Activated CD4-positive, alpha-beta T cell treated with anti-CD3 and anti-CD28 coated beads for 1 hour (primary cell): ENCODE measurements around the gene TBC1D4.

ENCODE experiments used
- DNase-seq: peaks from one replicate; pipeline ENCODE4 v3.0.0-alpha.2; 2020

Gene TBC1D4

GRCh38 chr13:75383064-75383715 lies 98.8 kb downstream of the TBC1D4 start:
- DNase-seq: no peak

GRCh38 chr13:75378301-75378700 lies 103.7 kb downstream of the TBC1D4 start:
- DNase-seq: no peak

- no peak for DNase-seq
Measured at GRCh38 chr13:75376792-75377402, 105.1 kb downstream of the TBC1D4 start.

- no peak for DNase-seq
Measured at GRCh38 chr13:75375329-75375728, 106.6 kb downstream of the TBC1D4 start.

DNA sequence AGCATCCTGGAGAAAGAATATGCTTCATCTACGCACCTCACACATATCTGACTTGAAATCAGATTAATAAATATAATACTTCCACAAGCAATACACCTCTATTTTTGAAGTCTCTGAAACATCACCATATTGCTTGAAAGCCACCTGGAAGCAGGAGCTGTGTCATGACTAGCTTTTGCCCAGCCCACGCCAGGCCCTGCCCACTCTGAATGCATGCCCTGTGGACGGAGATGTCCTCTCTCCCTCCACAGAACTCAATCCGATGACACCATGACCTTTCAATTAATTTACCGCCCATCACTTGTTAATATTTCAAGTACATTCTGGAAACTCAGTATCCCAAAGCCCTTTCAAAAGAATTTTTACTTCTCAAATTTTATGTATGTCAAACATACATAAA lies 108.0 kb downstream of the TBC1D4 start:
- no peak for DNase-seq

DNA sequence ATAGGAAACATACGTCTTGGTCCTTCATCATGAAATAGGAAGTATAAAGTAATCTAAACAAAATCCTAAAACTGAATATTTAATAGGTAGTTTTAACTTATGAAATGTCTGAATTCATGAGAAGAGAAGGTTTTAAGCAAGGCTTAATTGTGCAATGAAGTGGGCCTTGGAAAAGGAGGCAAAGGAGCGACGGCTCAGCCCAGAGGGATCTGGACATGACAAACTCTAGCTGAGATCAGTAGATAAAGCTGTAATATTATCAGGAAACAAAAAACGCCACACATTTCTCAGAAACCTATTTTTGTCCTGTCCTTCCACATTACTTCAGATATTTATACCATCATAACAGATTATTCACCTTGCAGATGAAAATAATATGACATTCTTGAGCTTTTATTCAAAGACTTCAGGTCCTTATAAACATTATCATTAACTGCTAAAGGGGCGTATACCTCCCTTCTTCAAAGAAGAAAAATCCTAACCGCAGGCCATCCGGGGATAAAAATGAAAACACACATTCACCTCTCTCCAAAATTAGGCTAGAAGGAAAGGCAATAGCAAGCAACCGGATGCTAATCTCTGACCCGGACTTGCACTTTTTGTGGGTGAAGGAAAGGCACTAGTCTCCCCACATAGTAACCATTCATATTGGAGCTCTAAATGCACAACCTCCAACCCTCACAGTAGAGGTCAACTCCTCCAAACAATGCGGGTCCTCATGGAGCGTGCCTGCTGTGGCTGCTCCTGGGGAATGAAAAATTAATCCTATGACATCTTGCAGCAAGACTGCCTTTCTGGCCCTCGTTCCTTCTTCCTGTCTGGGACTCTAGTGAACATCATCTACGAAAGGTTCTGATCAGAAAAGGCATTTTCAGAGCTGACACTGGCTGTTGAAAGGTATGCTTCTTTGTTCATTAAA lies 108.8 kb downstream of the TBC1D4 start:
- DNase-seq: no peak

DNA sequence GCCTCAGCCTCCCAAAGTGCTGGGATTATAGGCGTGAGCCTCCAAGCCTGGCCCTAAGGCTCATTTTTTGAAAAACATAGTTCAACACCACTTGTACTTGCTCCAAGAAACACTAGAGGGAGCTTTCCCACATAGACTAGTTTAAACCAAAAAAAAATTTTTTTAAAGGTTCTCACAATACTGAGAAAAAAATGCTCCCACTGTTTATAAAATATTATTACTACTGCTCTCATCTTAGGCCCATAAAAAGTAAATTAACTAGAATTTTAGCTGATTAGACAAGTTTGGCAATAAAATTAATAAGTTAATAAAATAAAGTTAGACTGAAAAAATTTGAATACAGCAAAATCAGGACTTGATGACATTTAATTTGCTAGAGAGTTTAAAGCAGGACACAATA lies 109.5 kb downstream of the TBC1D4 start:
- DNase-seq: no peak

DNA sequence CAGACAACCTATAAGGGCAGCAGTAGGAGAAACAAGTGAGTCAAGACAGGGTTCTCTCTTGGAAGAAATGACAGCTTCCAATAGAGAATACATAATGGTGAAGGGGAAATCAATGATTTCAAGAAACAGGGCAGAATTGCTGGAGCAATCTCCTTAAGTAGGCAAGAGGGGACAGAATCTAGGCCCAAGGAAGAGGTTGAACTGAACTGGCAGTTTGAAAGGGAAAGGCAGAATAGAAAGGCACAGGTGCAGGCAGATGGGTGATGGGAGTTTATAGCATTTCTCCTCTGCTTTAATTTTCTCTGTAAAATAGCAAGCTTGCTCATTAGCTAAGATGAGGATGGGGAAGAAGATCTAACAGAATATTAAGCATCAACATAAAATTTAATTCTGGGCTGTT lies 110.8 kb downstream of the TBC1D4 start:
- no peak for DNase-seq

- no peak for DNase-seq
Measured at GRCh38 chr13:75370774-75371173, 111.2 kb downstream of the TBC1D4 start.

- no peak for DNase-seq
Measured at GRCh38 chr13:75369981-75370380, 112.0 kb downstream of the TBC1D4 start.

GRCh38 chr13:75368167-75368566 lies 113.8 kb downstream of the TBC1D4 start:
- DNase-seq: no peak

- DNase-seq: no peak
Measured at GRCh38 chr13:75366380-75367280, 115.3 kb downstream of the TBC1D4 start.

- no peak for DNase-seq
Measured at GRCh38 chr13:75365724-75366173, 116.2 kb downstream of the TBC1D4 start.

DNA sequence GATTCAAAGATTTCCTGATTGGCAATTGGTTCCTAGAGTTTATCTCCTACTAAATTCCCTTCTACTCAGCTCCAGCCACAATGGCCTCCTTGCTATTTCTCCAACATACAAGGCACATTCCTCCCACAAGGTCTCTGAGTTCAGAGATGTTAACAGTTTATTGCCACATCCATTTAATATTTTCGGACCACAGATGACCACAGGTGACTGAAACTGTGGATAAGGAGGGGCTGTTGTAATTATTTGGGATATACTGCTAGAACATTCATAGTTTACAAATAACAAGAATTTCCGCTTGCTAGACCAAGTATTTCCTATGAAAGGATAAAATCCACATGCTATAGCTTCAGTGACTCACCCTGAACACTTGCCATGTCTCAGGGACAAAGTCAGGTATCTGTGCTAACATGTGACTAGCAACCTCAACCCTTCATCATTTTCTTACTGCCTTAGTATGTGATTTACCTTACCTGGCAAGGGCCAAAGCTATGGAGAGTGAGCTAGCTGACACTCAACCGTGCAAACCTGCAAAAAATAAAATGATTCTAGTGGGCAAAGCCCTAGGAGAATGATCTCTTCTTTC lies 117.7 kb downstream of the TBC1D4 start:
- DNase-seq: no peak

DNA sequence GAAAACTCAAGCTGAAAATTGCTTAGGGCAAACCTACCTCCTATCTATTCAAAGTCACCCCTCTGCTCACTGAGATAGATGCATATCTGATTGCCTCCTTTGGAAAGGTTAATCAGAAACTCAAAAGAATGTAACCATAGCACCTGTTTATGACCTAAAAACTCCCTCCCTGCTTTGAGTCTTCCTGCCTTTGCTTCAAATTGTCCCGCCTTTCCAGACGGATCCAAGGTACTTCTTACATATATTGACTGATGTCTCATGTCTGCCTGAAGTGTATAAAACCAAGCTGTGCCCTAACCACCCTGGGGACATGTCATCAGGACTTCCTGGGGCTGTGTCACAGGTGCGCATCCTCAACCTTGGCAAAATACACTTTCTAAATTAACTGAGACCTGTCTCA lies 118.6 kb downstream of the TBC1D4 start:
- DNase-seq: no peak

DNA sequence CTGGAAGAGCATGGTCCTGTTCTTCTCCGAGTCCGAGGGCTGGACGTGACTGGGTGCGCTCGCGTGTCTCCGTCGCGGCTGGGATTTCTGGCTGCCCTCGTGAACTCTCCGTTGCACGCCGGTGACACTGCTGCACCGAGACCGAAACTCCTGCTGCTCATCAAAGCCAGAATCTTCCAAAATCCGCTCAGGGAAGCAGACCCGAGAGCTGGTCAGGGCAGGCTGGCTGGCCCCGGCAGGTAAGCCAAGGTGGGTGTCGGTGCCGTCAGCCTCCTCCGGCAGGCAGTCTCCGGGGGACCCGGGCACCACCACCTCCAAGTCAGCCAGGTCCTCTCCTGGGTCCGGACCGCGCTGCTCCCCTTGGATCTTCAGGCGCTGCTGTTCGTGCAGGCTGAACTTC lies 119.9 kb downstream of the TBC1D4 start:
- no peak for DNase-seq

DNA sequence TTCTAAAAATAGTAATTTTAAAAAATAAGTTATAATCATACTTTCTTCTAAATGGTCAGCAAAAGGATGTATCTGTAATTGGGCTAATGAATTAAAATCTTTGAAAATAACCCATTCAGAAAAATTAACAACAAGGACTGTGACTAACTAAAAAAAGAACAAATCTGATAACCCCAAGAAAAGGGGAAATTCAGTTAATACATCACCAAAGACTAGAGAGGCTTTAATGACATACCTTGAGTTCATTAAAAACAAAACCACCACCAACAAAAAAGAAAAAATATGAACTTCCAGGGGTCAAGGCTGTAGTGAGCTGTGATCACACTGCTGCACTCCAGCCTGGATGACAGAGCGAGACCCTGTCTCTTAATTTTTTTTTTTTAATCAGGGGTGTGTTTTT lies 121.8 kb downstream of the TBC1D4 start:
- DNase-seq: no peak

GRCh38 chr13:75359266-75359665 lies 122.7 kb downstream of the TBC1D4 start:
- no peak for DNase-seq

GRCh38 chr13:75357576-75358289 lies 124.2 kb downstream of the TBC1D4 start:
- DNase-seq: peak; percentile 27

DNA sequence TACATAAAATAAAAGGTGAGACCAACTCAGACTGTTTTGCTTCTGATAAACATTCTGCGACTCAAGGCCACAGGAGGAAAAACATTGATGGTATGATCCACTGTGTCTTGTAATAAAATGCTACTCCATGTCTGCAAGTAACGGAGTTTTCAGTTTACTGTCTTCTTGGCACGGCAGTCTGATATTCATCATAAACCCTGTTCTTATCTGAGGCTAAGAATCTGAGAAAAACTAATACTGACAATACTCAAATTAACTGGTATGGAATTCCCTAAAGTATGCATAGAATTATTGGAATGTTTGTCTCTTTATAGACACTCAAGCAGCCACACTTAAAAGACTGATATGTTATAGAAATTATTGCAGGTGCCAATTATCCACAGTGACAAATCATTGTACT lies 125.5 kb downstream of the TBC1D4 start:
- DNase-seq: no peak

- DNase-seq: no peak
Measured at GRCh38 chr13:75355609-75356008, 126.4 kb downstream of the TBC1D4 start.

- DNase-seq: no peak
Measured at GRCh38 chr13:75353781-75354193, 128.2 kb downstream of the TBC1D4 start.
